Stimulated activated CD4-positive, alpha-beta T cell treated with anti-CD3 and anti-CD28 coated beads, Interleukin-15, amount 100 ng/mL, for 1 hour (primary cell): ENCODE measurements around the gene C15orf61.
A peak's percentile ranks its signal among the peaks of the same experiment; 100 is the strongest.

Source experiments
- DNase-seq, 2 donors: peaks; one replicate each; pipeline ENCODE4 v3.0.0-alpha.2; 2020; ENCODE audit warnings: low read depth in 1 of 2, low spot score in 1 of 2

C15orf61 gene

GRCh38 chr15:67512933-67513714, 7.8 kb upstream of the C15orf61 start:
- no peak for DNase-seq

- DNase-seq, result no peak
Measured at GRCh38 chr15:67515090-67515489, 5.8 kb upstream of the C15orf61 start.

GRCh38 chr15:67515557-67515956, 5.4 kb upstream of the C15orf61 start:
- DNase-seq, result no peak

- DNase-seq, result no peak
Measured at GRCh38 chr15:67520321-67521028, 456 bp upstream of the C15orf61 start.

- DNase-seq, result no peak
Measured at GRCh38 chr15:67521783-67522568, 1.0 kb downstream of the C15orf61 start.

- DNase-seq, result no peak
Measured at GRCh38 chr15:67523330-67523729, 2.4 kb downstream of the C15orf61 start.

- no peak for DNase-seq
Measured at GRCh38 chr15:67524235-67524634, 3.3 kb downstream of the C15orf61 start.

- no peak for DNase-seq
Measured at GRCh38 chr15:67528513-67528912, 7.6 kb downstream of the C15orf61 start.

GRCh38 chr15:67531379-67531914, 10.5 kb downstream of the C15orf61 start:
- no peak for DNase-seq

GRCh38 chr15:67533873-67534272, 12.9 kb downstream of the C15orf61 start:
- no peak for DNase-seq

GRCh38 chr15:67534360-67534759, 13.4 kb downstream of the C15orf61 start:
- DNase-seq, result no peak

GRCh38 chr15:67537771-67538170, 16.8 kb downstream of the C15orf61 start:
- DNase-seq, result no peak

- peak; percentile 67 to 81 for DNase-seq
Measured at GRCh38 chr15:67542420-67543347, 21.8 kb downstream of the C15orf61 start, which contains the start of gene MAP2K5. MAP2K5 (plus strand) TSS chr15:67542703; CDS start chr15:67543336, 633 bp downstream.

- no peak for DNase-seq
Measured at GRCh38 chr15:67543348-67543718, 22.4 kb downstream of the C15orf61 start.

- no peak for DNase-seq
Measured at GRCh38 chr15:67544475-67544874, 23.5 kb downstream of the C15orf61 start.

GRCh38 chr15:67545864-67546263, 24.9 kb downstream of the C15orf61 start:
- DNase-seq, result no peak

- no peak for DNase-seq
Measured at GRCh38 chr15:67547064-67547463, 26.1 kb downstream of the C15orf61 start.

GRCh38 chr15:67547836-67548235, 26.9 kb downstream of the C15orf61 start:
- DNase-seq, result no peak

GRCh38 chr15:67548236-67548852, 27.4 kb downstream of the C15orf61 start:
- no peak for DNase-seq
